Measurements from ENCODE around the gene FMNL2. TPM values are rescaled to one million over a fixed set of nuclear protein-coding genes. Genes with fewer than 3 reads are reported as not detected.
A peak's percentile ranks its signal among the peaks of the same experiment; 100 is the strongest.

FMNL2 gene
- total RNA-seq, 1 experiment from 2014 or later: 10.6 TPM

DNA sequence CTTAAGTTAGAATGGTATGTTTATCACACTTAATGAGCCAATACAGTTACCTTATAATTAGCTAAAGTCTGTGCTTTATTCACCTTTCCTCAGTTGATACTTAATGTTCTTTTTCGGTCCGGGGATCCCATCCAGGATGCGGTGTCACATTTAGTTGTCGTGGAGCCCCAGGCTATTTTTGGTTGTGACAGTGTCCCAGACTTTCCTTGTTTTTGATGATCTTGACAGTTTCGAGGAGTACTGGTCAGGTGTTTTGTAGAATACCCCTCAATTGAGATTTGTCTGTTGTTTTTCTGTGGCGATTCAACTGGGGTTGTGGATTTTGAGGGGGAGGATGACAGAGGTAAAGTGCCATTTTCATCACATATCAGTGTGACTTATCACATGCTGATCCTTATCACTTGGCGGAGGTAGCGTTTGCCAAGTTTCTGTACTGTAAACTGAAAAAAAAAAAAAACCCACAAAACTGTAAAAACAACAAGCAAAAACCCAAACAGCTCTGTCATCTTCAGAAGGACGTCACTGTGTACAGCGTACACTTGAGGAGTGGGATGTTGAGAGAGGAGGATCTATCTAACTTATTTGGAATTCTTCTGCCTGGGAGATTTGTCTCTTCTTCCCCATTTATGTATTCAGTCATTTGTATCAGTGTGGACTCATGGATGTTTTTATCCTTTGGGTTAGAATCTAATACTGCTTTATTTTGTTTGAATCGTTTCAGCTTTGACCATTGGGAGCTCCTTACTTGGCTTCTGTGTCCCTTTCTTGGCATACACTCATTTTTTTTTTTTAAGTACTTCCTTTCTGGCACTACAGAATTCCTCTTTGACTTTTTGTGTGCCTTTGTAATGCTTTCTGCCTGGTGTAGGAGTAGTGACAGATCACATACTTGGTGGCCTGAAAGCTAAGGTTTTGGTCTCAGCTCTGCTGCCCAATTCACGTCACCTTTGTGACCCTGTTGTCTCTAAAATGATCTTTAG is 68.1 kb downstream of the FMNL2 start:
- DNase-seq (ENCODE audit: low spot score): peak; percentile 25

DNA sequence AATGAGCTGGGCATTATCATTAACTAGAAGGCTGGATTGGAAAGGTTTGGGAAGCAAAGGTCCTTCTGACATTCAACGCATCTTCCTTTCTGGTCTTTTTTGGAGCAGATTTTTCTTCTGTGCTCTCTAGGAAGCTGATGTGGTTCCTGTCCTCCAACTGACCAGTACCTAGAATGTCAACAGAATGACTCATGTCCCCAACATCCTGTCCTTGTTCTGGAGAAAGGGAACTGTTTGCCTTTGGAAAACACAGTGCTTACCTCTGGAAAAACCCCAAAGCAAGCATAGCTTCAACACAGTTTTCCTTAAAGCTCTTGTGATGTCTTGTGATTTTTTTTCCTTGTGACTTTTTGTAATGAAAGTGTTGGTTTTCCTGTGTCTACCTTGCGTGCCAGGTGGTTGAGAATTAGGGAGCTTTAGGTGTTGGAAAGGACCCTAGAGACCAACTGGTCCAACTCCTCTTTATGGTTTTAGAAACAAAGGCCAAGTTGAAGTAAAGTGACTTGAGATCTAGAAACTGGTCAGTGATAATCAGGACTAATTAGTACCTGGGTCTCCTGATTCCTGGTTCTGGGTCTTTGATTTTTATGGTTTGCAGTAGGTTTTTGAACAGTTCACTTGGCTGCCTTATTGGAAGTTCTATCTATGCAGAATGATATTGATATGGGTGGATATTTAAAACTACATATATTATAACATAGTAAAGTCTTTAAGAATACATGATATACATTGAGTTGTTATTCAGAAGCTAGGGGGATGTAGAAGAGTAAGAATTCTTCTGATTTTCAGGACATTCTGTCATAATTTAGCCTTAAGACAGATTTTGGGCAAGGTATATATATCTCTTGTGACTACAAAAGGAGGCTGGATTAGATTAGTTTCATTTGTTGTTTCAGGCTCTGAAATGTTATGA is 70.5 kb downstream of the FMNL2 start:
- DNase-seq (ENCODE audit: low spot score): peak; percentile 68

DNA sequence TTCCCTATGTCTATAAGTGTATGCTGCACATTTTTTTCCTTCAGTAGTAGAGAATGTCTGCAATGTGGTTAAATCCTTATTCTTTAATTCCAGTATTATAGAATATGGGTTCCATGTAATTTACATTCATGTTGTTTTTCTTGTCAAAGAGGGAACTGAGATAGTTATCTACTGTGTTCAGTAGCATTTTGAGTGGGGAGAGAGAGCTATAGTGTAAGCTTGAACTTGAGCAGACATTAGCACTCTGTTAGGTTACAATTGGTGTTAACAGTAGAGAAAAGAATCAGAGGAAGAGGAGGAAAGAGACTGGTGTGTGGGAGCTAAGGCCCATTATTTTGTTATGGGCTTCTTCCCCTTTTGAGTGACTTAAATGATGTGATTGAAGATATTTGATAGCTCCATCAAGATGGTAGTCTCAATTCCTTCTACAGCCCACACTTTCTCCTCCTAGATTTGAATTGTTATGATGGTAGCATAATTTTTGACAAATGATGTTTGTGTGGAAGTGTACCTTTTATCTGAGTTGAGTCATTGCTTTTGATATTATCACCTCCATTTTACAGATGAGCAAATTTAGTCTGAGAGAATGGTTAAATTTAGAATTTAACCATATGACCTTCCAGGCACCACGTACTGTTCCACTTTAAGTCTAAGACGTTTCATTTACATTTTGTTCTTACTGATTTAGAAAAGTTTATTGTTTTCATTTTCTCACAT is 71.3 kb downstream of the FMNL2 start:
- DNase-seq (ENCODE audit: low spot score): no peak

DNA sequence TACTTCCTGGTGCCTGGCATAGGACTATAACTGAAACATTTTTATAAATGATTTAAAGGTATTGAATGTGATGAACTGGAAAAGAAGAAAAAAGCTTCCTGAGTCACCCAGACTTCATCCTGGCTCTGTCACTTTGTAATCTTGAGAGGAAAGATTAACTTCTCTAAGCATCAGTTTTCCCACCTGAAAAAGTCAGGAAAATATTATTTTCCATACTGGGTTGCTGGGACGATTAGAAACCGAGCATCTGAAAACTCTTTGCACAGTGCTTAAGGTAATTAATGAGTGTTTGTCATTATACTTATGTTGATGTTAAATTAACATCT is 71.8 kb downstream of the FMNL2 start:
- DNase-seq (ENCODE audit: low spot score): no peak

DNA sequence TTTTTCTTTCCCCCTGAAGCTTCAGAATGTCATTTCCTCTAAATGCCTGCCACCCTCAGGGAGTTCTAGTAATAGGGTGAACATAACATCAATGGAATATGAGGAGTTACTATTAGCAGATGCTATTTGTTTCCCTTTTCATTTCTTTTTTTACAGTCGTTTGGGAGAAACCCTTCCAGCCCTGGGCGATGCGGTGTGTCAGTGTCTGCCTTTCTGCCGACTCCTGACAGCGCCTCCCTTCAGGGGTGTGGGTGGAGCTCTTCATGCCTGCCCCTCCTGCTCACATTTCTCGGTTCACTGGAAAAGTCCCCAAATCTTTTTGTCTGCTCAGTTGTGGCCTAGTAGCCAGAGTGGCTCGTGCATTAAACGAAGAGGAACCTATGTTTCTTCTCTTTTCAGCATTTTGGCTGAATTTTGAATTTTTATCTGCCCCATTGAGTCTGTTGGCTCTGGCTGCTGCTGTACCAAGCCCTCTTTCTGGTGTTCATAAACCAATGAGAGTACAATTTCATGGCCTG is 72.3 kb downstream of the FMNL2 start:
- peak; percentile 49 for DNase-seq (ENCODE audit: low spot score)

DNA sequence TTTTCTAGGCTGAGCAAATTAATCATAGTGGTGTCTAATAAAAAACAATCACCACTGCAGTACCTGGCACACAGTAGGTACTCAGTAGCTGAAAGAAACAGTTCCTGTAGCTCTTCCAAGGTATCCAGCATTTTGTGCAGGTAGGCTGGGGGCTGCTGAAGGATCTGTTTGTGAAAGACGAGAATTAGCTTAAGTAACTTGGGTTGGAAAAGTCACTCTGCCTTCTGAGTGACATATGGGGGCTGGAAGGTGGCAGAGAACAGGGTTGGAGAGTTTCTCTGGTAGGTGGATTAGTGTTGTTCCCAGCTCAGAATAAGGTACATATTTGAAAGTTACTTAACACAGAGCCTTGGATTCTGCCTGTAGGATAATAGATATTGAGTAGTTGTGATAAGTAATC is 72.8 kb downstream of the FMNL2 start:
- no peak for DNase-seq (ENCODE audit: low spot score)

DNA sequence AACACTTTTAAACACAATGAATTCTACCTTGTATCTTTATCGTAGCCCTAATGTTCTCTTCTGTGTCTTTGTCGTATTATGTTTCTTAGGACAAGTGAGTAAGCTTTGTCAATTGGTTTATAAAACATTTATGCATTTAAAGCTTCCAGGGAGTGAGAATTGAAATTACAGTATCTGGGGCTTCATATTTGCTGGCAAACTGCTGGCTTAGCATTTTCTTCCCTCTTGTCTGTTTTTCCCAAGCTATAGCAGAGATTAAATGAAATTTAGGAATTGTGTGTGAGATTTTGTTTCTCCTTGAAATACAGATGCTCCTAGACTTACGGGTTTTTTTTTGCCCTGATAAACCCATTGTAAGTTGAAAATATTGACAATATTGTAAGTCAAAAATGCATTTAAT is 73.3 kb downstream of the FMNL2 start:
- DNase-seq (ENCODE audit: low spot score): no peak

DNA sequence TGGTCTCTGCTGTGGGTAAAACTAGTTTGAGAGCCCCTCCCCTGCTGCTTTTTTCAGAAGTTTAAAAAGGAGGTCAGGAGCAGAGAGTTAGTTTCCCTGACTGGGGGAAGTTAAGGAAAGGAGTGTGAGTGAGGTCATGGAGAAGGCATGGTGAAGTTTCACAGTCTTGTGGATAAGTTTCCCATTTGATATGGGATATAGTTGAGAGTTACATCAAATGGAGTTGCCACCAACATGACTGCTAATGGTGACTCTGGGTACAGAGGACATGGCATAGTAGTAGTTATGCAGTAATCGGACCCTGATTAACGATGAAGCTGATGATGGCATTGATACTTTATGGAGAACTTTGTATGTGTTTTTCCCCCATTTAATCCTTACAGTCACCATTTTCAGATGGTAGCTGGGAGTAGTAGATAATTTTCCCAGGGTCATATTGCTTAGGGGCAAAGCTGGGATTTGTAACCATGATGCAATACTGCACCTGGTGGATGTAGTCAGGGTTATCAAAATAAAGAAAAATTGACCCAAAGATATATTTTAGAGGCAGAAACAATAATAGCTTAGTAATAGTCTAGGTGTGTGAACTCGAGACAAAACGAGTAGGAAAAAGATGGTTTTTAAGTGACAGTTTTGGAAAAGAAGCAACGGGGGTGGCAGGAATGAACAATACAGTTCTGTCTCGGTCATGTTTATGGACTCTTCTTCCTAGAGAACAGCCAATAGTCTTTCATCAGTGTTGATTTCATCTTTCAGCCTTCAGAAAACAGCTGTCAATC is 74.6 kb downstream of the FMNL2 start:
- no peak for DNase-seq (ENCODE audit: low spot score)

DNA sequence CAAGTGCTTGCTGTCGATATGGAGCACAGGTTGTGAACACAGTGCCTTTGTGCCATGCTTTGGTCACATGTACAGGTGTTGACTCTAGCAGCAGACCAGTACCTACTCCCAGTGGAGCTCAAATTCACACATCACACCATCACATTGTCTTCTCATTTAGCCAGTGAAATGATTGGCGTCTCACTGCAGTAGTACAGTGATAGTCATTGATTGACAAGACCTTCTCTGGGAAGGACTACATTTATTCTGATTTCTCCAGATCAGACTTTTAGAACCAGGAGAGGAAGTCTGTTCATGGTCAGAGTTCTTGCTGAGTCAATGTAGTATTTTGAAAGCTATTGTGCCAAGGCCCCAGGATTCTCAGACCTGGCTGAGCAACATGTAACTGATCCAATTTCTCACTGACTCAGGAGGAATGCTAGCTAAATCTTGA is 75.2 kb downstream of the FMNL2 start:
- no peak for DNase-seq (ENCODE audit: low spot score)

DNA sequence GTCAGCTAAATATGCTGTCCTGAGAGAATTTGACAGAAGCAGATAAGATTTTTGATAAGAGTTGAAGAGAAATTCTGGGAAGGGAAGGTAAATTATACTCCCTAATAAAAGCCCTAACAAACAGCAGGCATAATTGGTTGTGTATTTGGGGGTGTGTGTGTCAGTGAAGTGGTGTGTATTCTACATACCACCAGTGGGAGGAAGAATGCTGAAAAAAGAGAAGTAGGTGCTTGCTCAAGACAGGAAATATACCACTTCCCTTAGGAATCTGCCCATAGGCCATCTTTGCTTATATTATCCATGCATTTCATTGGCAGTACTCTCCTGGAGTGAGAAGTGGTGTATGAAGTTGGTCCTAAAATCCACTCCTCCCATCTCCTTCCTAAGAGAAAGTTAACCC is 76.2 kb downstream of the FMNL2 start:
- DNase-seq (ENCODE audit: low spot score): peak; percentile 9

DNA sequence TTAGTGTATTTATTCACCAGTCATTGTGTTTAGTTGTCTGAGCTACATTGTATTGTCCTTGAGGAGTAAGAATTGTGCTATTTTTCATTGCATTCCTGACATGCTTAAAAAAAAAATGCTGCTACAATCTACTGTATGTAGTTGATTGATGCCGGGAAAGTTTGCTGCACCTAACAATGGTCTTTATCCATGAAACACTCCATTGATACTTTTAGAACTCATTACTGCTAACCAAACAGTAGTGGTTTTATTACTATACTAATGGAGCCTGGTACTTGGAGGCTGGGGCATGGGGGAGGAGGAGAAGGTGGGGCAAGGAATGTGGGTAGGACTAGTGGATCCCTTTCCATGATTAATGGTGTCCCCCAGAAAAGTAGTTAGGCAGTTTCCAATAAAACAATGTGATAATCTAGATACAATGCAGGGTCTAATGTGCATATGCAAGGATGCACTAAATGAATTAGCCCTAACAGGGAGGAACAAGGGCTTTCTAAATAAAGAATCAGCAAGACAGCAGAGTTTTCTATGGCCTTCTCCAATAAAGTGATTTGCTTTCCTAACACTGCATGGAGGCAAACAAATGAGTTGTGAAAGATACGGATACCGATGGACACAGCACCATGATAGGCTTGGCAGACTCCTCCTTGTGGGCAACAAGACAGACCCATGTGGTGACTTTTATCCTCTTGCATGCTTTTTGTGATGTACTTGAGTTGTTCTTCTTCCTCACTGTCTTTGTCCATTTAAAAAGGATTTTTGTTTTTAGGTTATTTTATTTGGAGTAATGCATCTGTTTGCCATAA is 78.5 kb downstream of the FMNL2 start:
- no peak for DNase-seq (ENCODE audit: low spot score)

DNA sequence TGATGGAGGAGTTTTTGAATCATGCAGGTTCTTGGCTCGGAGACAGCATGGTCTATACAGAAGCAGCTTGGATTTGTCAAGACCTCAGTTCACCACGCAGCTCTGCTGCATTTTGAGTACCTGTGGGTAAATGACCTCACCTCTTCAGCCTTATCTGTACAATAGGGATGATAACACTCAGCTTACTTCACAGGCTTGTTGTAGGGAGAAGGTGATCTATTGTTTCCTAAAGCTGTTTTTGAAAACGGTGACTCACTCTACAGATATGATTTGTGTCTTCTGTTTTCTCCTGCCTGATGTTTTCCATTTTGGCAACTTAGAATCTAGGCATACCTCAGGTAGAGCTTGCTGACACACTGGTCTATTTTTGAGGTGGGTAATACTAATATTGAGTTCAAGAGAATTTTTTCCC is 80.3 kb downstream of the FMNL2 start:
- no peak for DNase-seq (ENCODE audit: low spot score)

DNA sequence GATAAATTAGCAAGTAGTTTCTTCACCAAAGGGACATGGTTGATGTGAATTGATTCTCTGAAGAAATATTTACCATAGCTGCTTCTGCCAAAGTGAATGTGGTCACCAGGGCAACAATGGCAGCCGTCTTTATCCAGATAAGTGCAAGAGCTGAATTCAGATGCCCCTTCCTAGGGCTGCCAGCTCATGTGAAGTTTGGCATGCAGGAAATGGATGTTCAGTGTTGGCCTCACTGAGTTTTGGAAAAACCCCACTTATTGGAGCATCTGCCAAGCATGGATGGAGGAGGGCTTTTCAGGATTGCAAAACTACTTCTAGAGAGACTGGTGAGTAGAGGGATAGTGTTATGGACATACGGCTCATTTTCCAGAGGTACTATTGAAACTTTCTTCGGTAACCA is 80.8 kb downstream of the FMNL2 start:
- DNase-seq (ENCODE audit: low spot score): no peak

DNA sequence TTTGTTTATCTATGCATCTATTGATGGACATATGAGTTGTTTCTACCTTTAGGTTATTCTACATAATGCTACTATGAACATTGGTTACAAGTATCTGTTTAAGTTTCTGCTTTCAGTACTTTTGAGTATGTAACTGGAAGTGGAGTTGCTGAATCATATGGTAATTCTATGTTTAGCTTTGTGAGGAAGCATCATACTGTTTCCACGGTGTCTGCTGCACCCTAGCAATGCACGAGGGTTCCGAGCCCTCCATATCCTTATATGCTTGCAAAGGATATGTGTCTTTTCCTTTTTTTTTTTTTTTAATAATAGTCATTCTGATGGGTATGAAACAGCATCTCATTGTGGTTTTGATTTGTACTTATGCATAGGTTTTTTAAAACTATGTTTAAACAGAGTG is 83.7 kb downstream of the FMNL2 start:
- no peak for DNase-seq (ENCODE audit: low spot score)

DNA sequence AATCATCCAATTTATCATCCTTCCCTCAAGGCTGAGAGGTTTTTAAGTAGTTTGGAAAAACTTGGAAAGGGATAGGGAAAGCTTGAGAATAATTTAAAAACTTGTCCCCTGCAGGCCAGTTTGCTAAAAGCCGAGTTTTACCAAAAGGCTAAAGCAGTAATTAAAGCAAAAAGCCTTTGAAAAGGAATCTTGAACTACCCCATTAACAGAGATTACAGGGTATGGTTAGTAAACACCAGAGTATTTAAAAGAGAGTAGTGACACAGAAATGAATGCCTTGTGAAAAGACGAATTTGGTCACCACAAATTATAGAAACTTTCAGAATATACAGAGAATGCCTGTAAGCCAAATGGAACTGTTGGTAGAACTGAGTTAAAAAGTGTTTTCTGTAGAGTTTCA is 85.0 kb downstream of the FMNL2 start:
- no peak for DNase-seq (ENCODE audit: low spot score)

DNA sequence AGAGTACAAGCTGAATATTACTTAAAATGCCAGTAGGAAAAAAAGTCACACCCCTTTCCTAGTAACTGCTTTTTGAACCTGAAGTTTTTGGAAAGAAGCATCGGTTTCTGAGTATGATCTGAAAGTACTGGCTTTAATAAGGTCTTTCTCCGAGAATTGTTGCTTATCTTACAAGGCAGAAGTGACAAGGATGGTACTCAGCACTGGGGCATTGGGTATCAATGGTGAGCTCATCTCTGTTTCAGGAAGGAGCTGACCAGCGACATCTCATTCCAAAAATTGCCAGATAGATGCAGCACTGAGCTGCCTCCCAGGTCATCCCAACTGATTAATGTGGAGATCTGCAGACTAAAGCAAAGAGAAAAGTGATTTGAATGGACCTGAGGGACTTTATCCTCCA is 85.4 kb downstream of the FMNL2 start:
- no peak for DNase-seq (ENCODE audit: low spot score)

DNA sequence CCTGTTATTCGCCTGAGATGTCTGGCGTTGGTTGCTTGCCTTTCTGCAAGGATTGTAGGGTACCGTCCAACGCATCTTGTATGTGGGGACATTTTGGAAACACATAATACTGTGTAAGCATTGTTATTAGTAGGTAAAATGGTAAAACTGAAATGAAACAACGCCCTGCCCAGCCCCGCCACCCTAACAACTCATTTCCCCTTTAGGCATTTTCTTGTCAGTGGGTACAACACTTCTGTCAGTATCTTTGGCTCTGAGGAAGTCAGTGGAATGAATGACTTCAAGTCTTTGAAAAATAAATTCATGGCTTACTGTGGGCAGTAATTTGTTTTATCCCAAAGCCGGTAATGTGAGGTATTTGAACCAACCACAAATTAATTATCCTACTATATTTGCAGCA is 86.0 kb downstream of the FMNL2 start:
- DNase-seq (ENCODE audit: low spot score): no peak

DNA sequence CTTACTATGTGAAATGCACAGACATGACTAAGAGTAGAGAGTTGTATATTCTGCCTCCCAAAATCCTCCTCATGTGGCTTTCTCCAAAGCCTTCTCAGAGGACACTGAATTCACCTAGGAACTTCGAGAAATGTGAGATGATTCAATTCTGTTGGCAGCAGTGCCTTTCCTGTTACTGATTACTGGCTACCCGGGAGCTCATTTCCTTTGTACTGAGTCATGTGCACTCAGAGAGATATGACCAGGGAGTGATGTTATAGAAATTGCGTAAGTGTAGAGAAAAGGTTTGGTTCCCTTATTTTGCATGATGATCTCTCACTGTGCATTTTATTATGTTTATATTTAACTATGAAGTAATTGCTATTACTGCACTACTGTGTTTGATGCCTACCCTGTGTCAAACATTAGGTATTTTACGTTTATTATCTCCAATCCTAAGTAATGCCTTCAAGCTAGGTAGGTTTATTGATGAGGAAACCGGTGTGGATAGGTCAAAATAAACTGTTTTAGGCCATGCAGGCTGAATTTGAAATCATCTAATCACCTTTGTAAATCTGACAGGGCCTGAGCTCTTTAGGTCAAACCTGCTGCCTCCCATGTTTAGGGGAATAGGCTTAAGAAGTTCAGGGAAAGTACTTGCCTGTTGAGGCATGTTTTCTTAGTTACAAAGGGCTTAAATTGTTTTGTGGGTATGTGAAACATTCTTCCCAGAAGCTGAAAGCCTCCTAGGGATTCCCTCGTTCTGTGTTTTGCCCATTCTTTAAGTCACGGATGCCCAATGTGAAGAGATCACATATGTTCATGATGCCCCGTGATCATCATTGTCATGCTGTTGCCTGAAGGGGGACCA is 86.8 kb downstream of the FMNL2 start:
- peak; percentile 89 for DNase-seq (ENCODE audit: low spot score)

DNA sequence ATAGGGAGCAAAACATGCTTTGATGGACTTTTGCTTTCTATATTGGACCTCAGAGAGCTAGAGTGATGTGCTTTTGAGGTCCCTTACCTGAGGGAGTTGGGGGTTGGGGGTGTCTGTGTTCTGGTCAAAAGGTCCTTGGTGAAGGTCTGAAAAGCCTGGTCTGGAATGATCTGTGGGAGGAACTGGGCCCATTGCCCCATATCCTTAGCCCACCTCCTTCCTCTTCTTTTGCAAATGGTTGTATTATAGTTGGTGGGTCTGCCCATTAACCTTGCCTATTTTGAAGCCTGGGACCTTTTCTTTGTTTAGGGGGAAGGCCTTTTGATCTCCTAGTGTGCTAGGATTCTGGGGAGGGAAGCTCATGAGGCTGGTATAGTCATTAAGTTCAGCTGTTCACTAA is 88.7 kb downstream of the FMNL2 start:
- no peak for DNase-seq (ENCODE audit: low spot score)

All from H4 (cell line).